Calu3 (cell line): ENCODE measurements around the gene ORC4. TPM values are rescaled to one million over a fixed set of nuclear protein-coding genes. Genes with fewer than 3 reads are reported as not detected.

Experiments used
- BruUV-seq: library from RNA; stranded (reverse); fragments of 400-500 nt; replicated peaks from 2 replicates; lab custom pipeline; 2021; lab: Mats Ljungman, UMichigan
- CTCF ChIA-PET: fragments of 300-600 bp; sonication (Branson Sonifier 250); formaldehyde crosslinking; loops from one replicate; lab custom pipeline; 2022; ENCODE audit warnings: antibody characterized with exemption; lab: Charles Lee
- DNase-seq: peaks from one replicate; pipeline ENCODE4 v3.0.0; 2022
- H3K27ac Mint-ChIP-seq: one replicate; pipeline ENCODE4 v1.8.0; 2022; ENCODE audit warnings: mixed read lengths; ENCODE audit not compliant: unreplicated experiment
- H3K27me3 Mint-ChIP-seq: one replicate; pipeline ENCODE4 v1.8.0; 2022; ENCODE audit warnings: mixed read lengths; ENCODE audit not compliant: unreplicated experiment
- H3K36me3 Mint-ChIP-seq: one replicate; pipeline ENCODE4 v1.8.0; 2022; ENCODE audit warnings: mild to moderate bottlenecking, moderate library complexity, mixed read lengths; ENCODE audit not compliant: insufficient read depth, unreplicated experiment
- H3K4me1 Mint-ChIP-seq: one replicate; pipeline ENCODE4 v1.8.0; 2022; ENCODE audit warnings: mild to moderate bottlenecking, low read depth, mixed read lengths; ENCODE audit not compliant: unreplicated experiment
- H3K4me3 Mint-ChIP-seq: one replicate; pipeline ENCODE4 v1.8.0; 2022; ENCODE audit warnings: mild to moderate bottlenecking, low read depth, moderate library complexity, mixed read lengths; ENCODE audit not compliant: unreplicated experiment
- H3K9me3 Mint-ChIP-seq: one replicate; pipeline ENCODE4 v1.8.0; 2022; ENCODE audit warnings: low read depth, mixed read lengths; ENCODE audit not compliant: unreplicated experiment
- intact Hi-C: fragments of 100-400 bp; cut with micrococcal nuclease; formaldehyde crosslinking; loops from one replicate; pipeline ENCODE4 v1.10.0; 2022; ENCODE audit not compliant: unreplicated experiment
- total RNA-seq: library from RNA; stranded (reverse); gene quantifications from 2 replicates; pipeline ENCODE4 v1.2.3, GENCODE V29; 2022
- TF ChIP-seq, protein P1 (sequence below): fragments of 200-600 bp; IDR thresholded peaks from one replicate; pipeline ENCODE4 v1.8.0; 2022; ENCODE audit warnings: antibody characterized with exemption; ENCODE audit not compliant: unreplicated experiment

The ORC4 gene
- total RNA-seq, 1 experiment from 2014 or later: 59.2 TPM

DNA sequence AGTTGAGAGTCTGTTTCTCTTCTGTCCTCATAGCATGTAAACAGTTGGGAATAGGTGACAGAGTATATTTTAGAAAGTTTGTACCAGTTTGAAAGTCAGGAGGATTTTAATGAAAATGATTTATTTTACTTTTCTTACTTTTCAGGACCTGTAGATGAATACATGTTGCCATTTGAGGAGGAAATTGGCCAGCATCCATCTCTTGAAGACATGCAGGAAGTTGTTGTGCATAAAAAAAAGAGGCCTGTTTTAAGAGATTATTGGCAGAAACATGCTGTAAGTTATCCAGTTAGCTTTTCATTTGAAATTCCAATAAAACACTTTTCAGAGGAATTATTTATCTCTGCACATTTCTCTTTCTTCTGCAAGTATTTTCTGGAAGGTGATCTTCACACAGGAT, 94.7 kb downstream of the ORC4 start:
- no TSS peak for BruUV-seq
- CTCF ChIA-PET: no interaction called here
- TF ChIP-seq, protein P1, sequence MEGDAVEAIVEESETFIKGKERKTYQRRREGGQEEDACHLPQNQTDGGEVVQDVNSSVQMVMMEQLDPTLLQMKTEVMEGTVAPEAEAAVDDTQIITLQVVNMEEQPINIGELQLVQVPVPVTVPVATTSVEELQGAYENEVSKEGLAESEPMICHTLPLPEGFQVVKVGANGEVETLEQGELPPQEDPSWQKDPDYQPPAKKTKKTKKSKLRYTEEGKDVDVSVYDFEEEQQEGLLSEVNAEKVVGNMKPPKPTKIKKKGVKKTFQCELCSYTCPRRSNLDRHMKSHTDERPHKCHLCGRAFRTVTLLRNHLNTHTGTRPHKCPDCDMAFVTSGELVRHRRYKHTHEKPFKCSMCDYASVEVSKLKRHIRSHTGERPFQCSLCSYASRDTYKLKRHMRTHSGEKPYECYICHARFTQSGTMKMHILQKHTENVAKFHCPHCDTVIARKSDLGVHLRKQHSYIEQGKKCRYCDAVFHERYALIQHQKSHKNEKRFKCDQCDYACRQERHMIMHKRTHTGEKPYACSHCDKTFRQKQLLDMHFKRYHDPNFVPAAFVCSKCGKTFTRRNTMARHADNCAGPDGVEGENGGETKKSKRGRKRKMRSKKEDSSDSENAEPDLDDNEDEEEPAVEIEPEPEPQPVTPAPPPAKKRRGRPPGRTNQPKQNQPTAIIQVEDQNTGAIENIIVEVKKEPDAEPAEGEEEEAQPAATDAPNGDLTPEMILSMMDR: no peak
- Mint-ChIP-seq H3K27me3 (no peaks in the 10 kb centered on the region), H3K36me3 (peaks cover 10% of the 10 kb centered on the region), H3K4me1 (no peaks in the 10 kb centered on the region), H3K9me3 (no peaks in the 10 kb centered on the region), H3K27ac (peak overlapping the region; percentile 5), H3K4me3 (no peak overlapping the region)
- intact Hi-C loops: no loop called here
- DNase-seq: no peak

DNA sequence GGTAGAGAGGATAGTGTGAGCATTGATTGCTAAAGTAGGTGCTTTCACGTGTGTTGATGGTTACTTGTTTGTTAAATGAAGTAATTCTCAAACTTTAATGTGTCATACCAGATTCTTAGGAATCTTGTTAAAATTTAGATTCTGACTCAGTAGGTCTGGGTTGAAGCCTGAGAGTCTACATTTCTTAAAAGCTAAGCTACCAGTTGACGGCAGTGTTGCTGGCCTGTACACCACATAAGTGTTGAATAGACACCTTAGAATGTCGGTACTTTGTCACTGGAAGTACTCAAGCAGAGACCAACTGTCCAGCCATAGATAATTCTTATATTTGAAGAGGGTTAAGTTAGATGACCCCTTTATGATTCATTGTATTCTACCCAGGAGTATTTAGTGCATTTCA, 95.9 kb downstream of the ORC4 start:
- DNase-seq: no peak
- no peak overlapping the region for H3K27ac Mint-ChIP-seq
- no peak overlapping the region for H3K4me3 Mint-ChIP-seq
- H3K4me1 Mint-ChIP-seq: no peaks in the 10 kb centered on the region
- no peaks in the 10 kb centered on the region for H3K9me3 Mint-ChIP-seq
- intact Hi-C loops: no loop called here
- no TSS peak for BruUV-seq
- TF ChIP-seq, protein P1: no peak
- CTCF ChIA-PET: interaction anchor here (0.6 kb wide), 1 partner anchor 742 kb away, joined by 3 read pairs; no protein-coding TSS in a partner anchor
- peaks cover 6% of the 10 kb centered on the region for H3K36me3 Mint-ChIP-seq
- no peaks in the 10 kb centered on the region for H3K27me3 Mint-ChIP-seq

DNA sequence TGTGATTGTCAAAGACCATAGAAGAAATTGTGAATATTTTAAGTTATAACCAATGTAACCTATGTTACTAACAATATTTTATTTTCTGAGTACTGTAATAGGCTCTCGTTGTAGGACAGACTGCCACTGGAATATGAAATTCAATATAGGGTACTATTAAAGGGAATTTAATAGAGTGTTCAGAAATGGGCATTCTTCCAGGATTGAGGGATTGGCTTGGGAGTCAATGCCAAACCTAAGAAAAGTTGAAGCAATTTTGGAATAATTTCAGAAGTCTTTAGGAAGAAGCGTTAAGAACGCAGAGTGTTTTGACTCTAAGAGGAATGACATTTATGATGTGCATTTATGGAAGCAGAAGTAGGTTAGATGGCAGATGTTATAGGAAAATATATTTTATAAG, 96.7 kb downstream of the ORC4 start:
- no peak for DNase-seq
- Mint-ChIP-seq H3K27ac (no peak overlapping the region), H3K27me3 (no peaks in the 10 kb centered on the region), H3K9me3 (no peaks in the 10 kb centered on the region), H3K4me1 (no peaks in the 10 kb centered on the region), H3K36me3 (peaks cover 6% of the 10 kb centered on the region), H3K4me3 (no peak overlapping the region)
- no TSS peak for BruUV-seq
- intact Hi-C loops: no loop called here
- TF ChIP-seq, protein P1: no peak
- CTCF ChIA-PET: no interaction called here

DNA sequence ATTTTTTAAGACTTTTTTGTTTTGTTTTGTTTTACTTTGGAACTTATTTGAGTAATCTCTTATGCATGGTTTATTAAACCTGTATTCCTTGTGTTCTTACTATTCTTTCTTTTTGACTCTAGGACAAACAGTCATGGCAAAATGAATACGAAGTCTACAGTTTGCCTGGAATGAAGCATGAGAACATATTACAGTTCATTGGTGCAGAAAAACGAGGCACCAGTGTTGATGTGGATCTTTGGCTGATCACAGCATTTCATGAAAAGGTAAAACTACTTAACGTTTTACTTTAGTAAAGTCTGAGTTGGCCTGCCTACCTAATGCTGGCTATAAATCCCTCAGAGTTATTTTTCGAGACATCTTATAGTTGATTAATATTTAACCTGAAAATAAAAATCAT, 103.4 kb downstream of the ORC4 start:
- Mint-ChIP-seq H3K4me1 (peaks cover 13% of the 10 kb centered on the region), H3K27ac (no peak overlapping the region), H3K4me3 (no peak overlapping the region), H3K36me3 (no peaks in the 10 kb centered on the region), H3K27me3 (no peaks in the 10 kb centered on the region), H3K9me3 (no peaks in the 10 kb centered on the region)
- no peak for DNase-seq
- BruUV-seq: no TSS peak
- CTCF ChIA-PET: no interaction called here
- intact Hi-C loops: loop anchor here (10.0 kb wide), 1 partner anchor 492 kb away; no protein-coding TSS in a partner anchor
- TF ChIP-seq, protein P1: no peak
